GM12891 (cell line): Measurements from ENCODE around the gene GPC3.
A peak's percentile ranks its signal among the peaks of the same experiment; 100 is the strongest.

ENCODE experiments used
- DNase-seq: peaks from one replicate; pipeline ENCODE4 v3.0.0; 2011; ENCODE audit warnings: low spot score; ENCODE audit not compliant: insufficient read length
- FAIRE-seq: peaks from 2 replicates; lab custom pipeline; 2011; peaks lifted over from hg19 to GRCh38; lab: Jason Lieb, UNC
- PAX5 ChIP-seq: IDR thresholded peaks from 2 replicates; pipeline ENCODE4 v1.6.1; 2011; ENCODE audit warnings: low read length, moderate library complexity, mild to moderate bottlenecking; ENCODE audit not compliant: insufficient read depth, severe bottlenecking
- POLR2A ChIP-seq: IDR thresholded peaks from 2 replicates; pipeline ENCODE4 v1.6.1; 2011; ENCODE audit warnings: low read depth, low read length, control low read depth
- POLR2AphosphoS5 ChIP-seq: IDR thresholded peaks from 2 replicates; pipeline ENCODE4 v1.6.1; 2011; ENCODE audit warnings: low read depth, low read length, control low read depth
- POU2F2 ChIP-seq: IDR thresholded peaks from 2 replicates; pipeline ENCODE4 v1.6.1; 2011; ENCODE audit warnings: low read depth, mild to moderate bottlenecking, control low read depth, low read length, moderate library complexity
- SPI1 ChIP-seq: IDR thresholded peaks from 2 replicates; pipeline ENCODE4 v1.6.1; 2011; ENCODE audit warnings: low read depth, low read length, control low read depth
- TAF1 ChIP-seq: IDR thresholded peaks from 2 replicates; pipeline ENCODE4 v1.6.1; 2011; ENCODE audit warnings: low read depth, low read length, control low read depth

Gene GPC3

DNA sequence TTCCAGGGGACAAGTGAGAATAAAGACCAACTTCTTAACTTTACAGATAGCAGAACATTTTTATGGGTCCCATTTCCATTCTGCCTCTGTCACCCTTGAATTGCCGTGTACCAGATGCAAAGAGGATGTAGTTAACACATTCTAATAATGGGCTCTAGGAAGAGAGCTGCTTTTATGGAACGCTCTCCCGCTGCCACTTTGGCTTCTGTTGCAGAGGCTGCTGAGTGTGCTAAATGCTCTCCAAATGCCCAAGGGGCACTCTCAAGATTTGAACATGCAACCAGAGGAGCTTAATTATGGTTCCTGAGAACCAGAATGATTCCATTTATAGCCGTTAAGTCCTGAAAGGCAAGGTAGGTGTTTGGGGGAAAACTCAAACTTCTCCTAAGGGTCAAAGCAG lies 28.1 kb upstream of the GPC3 start:
- FAIRE-seq (no peak), DNase-seq (no peak)
- TF ChIP-seq PAX5 = no peak
- no peak for TF ChIP-seq POLR2A
- no peak for TF ChIP-seq SPI1
- no peak for TF ChIP-seq POLR2AphosphoS5
- TF ChIP-seq POU2F2 = no peak
- TF ChIP-seq TAF1 = no peak

DNA sequence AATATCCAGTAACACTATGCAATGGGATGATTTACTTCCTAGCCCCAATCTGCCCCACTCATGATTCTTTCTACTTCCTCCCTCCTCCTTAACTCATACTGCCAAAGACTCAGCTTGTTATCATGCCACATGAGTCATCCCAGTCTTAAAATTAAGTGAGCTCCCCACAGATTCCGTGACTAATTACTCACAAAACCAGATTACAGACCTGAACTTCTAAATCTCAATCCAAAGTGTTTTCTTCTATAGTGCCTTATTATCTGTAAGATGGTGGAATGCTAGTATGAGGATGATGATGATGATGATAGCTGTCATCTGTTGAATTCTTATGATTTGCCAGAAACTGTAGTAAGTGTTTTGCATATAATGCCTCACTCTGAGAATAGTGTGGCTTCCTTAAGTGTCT lies 27.7 kb upstream of the GPC3 start:
- TF ChIP-seq POLR2AphosphoS5 = no peak
- no peak for TF ChIP-seq TAF1
- TF ChIP-seq PAX5 = no peak
- no peak for TF ChIP-seq SPI1
- no peak for TF ChIP-seq POLR2A
- TF ChIP-seq POU2F2 = no peak

GRCh38 chrX:134010690-134011089 lies 25.3 kb upstream of the GPC3 start:
- TF ChIP-seq POLR2A (no peak), POU2F2 (no peak), PAX5 (no peak), SPI1 (no peak), TAF1 (no peak), POLR2AphosphoS5 (no peak)
- DNase-seq = no peak
- no peak for FAIRE-seq

More for the DNA sequence above, 27.7 kb upstream of the GPC3 start:
- DNase-seq (no peak), FAIRE-seq (no peak)

- DNase-seq (no peak), FAIRE-seq (peak; percentile 38)
- TF ChIP-seq POU2F2 = no peak
- no peak for TF ChIP-seq POLR2A
- TF ChIP-seq PAX5 = no peak
- TF ChIP-seq TAF1 = no peak
- TF ChIP-seq POLR2AphosphoS5 = no peak
Observed at GRCh38 chrX:134007716-134008115, 22.3 kb upstream of the GPC3 start.

GRCh38 chrX:134006484-134007161 lies 21.2 kb upstream of the GPC3 start:
- FAIRE-seq (no peak), DNase-seq (no peak)
- TF ChIP-seq SPI1 (no peak), POLR2AphosphoS5 (no peak), PAX5 (no peak), TAF1 (no peak), POLR2A (no peak), POU2F2 (no peak)

GRCh38 chrX:134004084-134004483 lies 18.7 kb upstream of the GPC3 start:
- TF ChIP-seq POLR2A = no peak
- TF ChIP-seq PAX5 = no peak
- TF ChIP-seq SPI1 = no peak
- no peak for TF ChIP-seq POLR2AphosphoS5
- TF ChIP-seq TAF1 = no peak
- no peak for TF ChIP-seq POU2F2
- FAIRE-seq (no peak), DNase-seq (no peak)

- TF ChIP-seq POLR2AphosphoS5 (no peak), POU2F2 (no peak), TAF1 (no peak), SPI1 (no peak), PAX5 (no peak), POLR2A (no peak)
- no peak for FAIRE-seq
- DNase-seq = no peak
Observed at GRCh38 chrX:134002921-134003615, 17.7 kb upstream of the GPC3 start.

DNA sequence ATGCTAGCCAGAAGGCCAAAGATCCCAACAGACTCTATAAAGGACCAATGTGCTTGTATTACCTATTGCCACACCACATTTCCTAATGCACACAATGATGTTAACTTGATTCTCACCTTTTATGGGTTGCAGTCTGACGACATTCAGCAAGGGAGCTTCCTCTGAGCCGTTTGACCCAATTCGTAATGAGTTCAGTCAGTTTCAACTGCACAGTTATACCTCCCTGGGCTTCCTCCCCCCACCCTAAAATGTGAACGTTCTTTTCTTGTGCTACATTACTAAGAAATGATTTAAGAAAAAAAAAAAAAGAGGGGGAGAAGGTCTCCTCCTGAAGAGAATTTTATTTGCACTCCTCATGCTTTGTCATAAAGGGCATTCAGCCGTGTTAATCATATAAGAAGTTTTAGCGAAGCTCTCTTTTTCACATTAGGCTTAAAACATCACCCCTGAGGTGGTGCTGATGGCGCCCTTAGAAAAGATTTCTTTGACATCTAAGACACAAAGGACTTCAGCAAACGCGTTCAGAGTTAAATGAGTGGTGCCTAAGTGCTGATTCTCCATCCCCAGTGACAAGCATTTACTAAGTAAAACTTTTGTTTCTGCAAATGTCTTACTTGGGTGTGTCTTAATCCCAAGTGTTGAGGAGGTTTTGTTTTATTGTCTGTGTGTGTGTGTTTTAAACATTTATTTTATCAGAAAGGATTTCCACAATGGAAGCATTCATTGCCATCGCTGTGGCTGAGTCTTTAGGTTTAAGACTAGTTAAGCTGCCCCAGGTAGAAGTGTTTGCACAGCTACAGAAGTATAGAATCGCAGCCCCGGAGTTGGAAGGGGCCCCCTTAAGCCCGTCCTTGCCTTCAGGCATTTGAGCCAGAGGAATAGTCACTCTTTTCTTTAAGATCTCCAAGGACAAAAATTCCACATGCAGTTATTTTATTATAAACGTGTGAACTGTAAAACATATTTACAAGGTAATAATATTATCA lies 15.2 kb upstream of the GPC3 start:
- no peak for FAIRE-seq
- no peak for DNase-seq
- TF ChIP-seq SPI1 = no peak
- no peak for TF ChIP-seq POU2F2
- no peak for TF ChIP-seq POLR2AphosphoS5
- TF ChIP-seq POLR2A = no peak
- no peak for TF ChIP-seq PAX5
